ENCODE data around the gene TMEM203.

The TMEM203 gene

GRCh38 chr9:137176302-137177182 lies 28.9 kb downstream of the TMEM203 start:
- DNase-seq = no peak

GRCh38 chr9:137175345-137175961 lies 30.0 kb downstream of the TMEM203 start:
- no peak for DNase-seq

GRCh38 chr9:137174722-137175293 lies 30.6 kb downstream of the TMEM203 start:
- no peak for DNase-seq

- no peak for DNase-seq
Observed at GRCh38 chr9:137173796-137174664, 31.4 kb downstream of the TMEM203 start.

- no peak for DNase-seq
Observed at GRCh38 chr9:137172901-137173795, 32.3 kb downstream of the TMEM203 start.

- DNase-seq = no peak
Observed at GRCh38 chr9:137171149-137171900, 34.1 kb downstream of the TMEM203 start.

GRCh38 chr9:137170486-137171148 lies 34.8 kb downstream of the TMEM203 start:
- no peak for DNase-seq

GRCh38 chr9:137169896-137170358 lies 35.5 kb downstream of the TMEM203 start, which contains the start of gene LRRC26:
TSS of gene LRRC26 (minus strand) at chr9:137170051. CDS start at chr9:137169943, 108 bp downstream.
- DNase-seq = no peak

GRCh38 chr9:137168904-137169856 lies 36.3 kb downstream of the TMEM203 start:
- no peak for DNase-seq

GRCh38 chr9:137168573-137168903 lies 36.9 kb downstream of the TMEM203 start:
- no peak for DNase-seq

GRCh38 chr9:137167747-137168572 lies 37.5 kb downstream of the TMEM203 start:
- no peak for DNase-seq

GRCh38 chr9:137167277-137167746 lies 38.1 kb downstream of the TMEM203 start:
- no peak for DNase-seq

GRCh38 chr9:137166380-137167229 lies 38.8 kb downstream of the TMEM203 start:
- no peak for DNase-seq

GRCh38 chr9:137165250-137165836 lies 40.1 kb downstream of the TMEM203 start:
- DNase-seq = no peak

GRCh38 chr9:137164370-137165249 lies 40.8 kb downstream of the TMEM203 start:
- DNase-seq = no peak

- no peak for DNase-seq
Observed at GRCh38 chr9:137163805-137164204, 41.6 kb downstream of the TMEM203 start.
